DMS153 treated with DMSO at 0.1 percent for 48 hours (cell line): ENCODE measurements around the gene SNAP47.
A peak's percentile ranks its signal among the peaks of the same experiment; 100 is the strongest.

Experiments used
- DNase-seq: peaks from one replicate; lab custom pipeline; 2025; ENCODE audit not compliant: unreplicated experiment; lab: John Stamatoyannopoulos, UW

Gene SNAP47

DNA sequence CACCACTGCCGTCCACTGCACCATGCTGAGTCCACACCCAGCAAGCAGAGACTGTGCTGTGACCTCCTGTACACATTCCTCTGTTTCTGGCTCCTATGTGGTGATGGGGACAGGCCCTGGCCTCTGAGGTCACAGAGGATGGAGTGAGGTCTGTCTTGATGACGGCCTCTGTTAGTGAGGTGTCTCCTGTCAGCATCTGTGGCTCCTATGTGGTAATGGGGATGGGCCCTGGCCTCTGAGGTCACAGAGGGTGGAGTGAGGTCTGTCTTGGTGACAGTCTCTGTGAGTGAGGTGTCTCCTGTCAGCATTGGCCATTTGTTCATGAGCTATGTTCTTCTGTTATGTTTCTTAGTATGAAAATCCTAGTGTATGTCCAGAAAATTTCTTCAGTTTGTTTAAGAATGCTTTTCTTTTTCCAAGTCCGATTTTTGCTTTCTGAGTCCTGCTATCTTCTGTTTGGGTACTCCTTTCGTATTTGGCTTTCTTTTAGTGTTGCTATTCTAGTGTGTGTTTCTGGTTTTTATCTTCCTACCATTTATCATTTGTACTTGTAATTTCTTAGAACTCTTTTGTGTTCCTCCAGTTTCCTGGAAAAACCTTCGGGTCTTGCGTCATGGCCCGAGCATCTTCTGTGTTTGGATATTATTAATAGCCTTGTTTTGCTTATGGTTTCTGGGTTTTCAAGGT, 13.4 kb downstream of the SNAP47 start:
- no peak for DNase-seq

DNA sequence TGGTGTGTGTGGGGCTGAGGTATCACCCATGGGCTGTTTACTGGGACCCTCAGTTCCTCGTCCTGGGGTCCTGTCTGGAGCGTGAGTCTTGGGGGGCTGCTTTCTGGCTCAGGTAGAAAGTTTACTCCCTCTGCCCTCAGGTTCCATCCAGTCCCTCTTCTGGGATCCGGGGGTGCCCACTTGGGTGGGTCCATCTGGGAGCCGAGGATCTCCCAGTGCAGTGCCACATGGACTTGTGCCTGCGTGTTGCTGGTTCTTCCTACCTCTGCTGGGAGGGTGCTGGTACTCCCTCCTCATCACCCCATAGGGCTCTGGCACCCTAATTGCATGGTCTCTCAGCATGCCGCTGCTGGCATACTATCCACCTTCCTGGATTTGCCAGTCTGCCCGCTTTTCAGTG, 14.0 kb downstream of the SNAP47 start:
- DNase-seq = no peak

DNA sequence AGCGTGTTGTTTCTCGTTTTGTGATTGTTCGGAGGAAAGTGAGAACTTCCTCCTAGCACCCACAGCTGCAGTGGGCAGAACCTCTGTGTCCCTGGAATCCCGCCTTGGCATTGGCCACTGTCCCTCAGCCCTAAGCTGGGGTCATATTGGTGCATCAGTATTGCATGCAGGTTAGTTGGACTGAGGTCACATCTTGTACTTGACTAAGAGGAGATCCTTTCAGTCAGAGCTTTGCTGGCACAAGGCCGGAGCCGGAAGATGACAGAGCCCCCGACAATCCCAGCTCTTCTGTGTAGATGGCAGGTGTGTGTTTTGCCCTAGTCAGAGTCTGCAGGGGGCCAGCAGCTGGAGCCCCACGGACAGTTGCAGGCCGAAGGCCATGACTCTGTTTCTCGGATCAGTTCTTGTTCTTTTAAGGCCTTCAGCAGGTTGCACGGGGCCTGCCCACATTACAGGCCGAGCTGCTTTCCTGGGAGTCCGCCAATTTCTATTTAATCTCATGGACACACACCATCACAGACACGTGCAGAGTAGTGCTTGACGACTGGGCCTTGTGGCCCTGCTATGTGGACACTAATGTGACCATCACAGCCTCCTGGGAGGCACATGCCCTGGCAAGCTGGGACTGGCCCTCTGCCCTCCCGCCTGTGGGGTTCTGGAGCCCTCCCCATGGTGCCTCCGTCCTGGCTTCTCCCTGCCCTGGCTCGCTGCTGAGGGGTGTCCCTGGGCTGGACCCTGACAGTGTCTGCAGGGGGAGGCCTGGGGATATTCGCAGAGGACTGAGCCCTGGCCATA, 14.9 kb downstream of the SNAP47 start:
- no peak for DNase-seq

DNA sequence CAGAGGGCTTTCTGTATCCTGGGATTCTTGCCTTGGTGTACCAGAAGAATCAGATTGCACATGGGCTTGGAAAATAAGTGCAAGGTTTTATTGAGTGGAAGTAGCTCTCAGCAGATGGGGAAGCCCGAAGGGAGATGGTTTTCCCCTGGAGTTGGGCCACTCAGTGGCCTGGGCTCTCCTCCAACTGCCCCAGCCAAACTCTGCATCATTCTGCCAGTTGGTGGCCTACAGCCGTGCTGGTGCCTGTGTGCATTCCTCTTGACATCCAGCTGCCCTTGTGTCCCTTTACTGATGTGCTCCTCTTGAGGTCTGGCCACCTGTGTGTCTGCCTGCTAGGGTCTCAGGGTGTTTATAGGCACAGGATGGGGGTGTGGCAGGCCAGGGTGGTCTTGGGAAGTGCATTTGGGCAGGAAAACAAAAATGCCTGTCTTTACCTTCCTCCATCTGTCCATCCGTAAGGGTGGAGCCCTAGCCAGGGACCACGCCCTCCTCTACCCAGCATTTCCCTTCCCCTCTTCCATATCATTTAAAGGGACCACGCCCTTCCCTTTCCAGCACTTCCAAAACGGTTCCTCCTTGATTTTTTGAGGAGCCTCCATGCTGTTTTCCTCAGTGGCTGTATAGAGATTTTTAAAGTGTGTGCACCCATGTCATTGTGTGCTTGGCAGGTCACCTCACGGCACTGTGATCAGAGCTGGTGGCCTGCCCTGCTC, 18.9 kb downstream of the SNAP47 start:
- DNase-seq = no peak

DNA sequence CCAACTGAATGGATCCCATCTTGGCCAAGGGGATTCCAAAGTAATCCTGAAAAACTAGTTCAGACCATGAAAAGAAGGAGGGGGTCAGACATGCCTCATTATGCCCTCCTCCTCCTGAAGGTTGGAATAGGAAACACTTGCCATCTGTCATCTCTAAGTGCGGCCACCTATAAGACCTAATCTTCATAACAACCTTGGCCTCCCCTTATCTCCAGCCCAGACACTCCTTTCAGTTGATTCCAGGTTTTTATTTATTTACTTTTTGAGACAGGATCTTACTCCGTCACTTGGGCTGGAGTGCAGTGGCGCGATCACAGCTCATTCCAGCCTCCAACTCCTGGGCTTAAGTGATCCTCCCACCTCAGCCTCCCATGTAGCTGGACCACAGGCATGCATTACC, 19.7 kb downstream of the SNAP47 start:
- no peak for DNase-seq

DNA sequence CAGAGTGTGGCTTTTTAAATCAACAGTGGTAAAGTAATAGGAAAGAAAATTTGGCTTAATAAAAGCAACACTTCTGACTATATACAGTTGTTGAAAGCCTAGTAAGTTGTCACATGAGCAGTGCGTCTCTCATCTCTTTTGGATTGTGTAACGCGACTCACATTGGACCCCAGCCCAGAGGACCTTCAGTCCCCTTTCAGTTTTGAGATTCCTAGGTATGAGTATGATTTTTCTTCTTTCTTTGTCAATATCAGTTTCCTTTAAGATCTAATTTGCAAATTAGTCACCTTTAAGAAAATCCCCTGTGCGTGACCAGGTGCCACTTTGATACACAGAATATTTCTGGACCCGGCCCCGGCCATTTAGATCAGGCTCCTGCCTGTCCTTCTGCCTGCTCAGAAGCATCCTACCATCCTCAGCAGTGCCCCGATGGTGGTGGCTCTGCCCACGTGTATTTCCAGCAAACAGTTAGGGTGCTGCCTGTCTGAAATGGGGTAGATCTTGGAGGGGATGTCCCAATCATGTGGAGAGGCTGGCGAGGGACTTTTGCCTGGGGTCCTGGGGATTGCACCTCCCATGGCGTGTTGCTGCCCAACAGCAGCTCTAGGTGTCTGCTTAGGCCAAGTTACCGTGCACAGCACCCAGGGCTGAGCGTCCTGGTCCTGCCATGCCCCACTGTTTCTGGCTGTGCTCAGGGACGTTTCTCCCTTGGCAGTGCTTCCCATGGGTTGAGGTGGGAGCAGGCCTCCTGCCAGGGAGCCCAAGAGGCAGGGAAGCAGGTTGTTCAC, 21.1 kb downstream of the SNAP47 start:
- DNase-seq = no peak

DNA sequence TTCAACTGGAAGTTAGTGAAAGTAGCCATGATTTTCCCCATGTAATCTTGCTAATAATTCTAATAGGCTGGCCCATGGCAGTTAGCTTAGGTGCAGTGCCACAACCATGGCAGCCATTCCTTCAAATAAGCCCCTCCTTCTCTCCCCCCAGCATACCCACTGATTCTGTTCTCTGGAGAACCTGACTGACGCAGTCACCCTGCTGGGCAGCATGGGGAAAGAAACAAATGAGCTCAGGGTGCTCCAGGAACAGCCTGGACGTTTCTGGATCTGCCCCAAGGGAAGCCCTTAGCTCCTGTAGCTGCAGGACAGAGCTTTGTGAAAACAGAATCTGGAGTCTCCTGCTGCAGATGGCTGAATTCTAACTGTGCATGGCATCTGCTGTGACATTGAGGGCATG, 22.5 kb downstream of the SNAP47 start:
- DNase-seq = no peak

DNA sequence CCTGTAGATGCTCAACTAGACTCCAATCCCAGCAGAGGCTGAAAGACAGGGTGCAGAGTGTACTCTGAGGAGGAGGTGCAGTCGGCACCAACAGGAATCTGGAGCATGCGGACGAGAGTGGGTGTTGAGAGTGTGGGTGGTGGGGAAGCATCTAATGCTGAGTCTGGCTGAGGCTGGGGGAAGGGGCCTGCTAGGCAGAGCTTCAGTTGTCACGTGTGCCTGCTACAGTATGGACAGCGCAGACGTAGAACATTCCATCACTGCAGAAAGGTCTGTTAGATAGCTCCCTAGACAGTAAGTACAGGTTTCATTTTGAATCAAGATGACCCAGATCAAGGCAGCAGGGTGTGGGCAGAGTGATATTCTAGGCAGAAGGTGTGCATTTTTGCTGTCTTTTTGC, 23.1 kb downstream of the SNAP47 start:
- no peak for DNase-seq

DNA sequence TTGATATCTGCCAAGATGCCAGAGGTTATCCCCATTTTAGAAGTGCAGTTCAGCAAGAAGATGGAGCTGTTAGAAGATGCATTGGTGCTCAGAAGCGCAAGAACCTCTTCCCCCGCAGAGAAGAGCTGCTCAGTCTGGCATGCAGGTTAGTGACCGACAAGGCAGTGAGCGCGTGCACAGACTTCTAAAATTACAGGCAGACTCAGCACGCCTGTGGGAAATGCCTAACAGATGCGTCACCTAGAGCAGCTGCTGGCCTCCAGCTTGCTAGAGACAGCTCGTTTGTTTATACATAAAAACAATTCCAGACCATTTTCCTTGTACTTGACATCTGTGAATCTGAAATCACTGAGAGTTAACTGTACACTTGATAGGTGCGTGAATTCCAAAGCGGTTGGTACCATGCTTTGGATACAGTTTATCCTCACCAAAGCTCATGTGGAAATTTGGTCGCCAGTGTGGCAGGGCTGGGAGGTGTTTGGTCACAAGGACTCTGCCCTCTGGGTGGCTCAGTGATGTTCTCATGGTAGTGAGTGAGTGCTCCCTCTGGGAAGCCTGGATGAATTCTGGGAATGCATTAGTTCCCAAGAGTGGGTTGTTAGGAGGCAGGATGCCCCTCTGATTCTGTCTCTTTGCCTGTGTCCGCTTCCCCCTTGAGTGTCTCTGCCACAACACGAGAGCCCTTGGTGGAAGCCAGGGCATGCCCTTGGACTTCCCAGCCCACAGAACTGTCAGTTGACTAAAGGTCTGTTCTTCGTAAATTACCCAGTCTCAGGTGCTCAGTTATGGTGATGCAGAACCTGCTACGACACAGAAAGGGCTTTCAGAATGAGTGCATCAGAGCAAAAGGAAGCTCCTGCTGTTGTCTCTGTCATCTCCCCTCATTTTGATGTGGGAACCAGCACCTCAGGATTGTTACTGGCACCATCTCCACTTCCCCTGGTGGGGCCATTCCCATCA, 24.4 kb downstream of the SNAP47 start:
- DNase-seq = no peak

DNA sequence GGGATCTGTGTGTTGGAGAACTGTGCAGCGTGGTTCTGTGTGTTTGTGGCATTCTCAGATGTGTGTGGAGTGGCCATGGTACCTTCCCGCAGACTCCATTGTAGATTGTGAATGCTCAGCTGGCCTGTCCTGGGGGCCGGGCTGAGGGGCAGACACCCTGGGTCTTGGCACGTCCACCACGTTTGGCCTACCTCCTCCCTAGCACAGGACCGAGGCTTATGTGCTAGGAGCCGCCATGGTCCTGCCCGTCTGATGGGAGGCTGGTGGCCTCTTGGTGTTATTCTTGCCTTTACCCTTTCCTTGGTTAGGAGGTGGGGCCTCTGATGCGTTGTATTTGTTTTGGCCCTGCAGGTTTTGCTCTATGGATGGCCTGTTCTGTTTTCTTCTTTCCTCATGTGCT, 25.1 kb downstream of the SNAP47 start:
- no peak for DNase-seq

DNA sequence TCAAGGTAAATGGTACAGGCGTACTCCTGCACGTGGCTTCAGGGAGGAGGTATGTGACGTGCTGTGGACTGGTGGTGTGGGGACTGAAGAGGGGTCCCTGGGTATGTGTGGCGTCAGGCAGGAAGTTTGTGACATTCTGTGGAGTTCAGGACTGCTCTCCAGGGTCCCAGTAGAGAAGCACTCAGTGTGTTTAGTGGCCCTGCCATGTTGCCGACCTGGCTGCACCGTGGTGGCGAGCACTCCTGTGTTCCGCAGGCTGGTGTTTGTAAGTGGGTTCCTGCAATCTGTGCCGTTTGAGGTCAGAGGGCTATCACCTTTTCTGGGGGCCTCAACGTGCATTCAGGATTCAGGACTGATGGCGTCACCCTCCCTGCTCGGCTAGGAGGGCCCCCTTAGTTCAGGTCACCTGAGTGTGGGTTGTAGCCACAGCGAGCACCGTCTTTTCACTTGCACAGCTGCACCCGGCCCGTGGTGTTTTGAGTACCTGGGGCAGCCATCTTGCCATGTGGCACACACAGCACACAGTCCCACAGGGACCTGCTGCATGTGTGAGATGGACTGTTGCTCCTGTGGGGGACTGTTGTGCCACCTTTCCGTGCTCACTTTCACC, 26.5 kb downstream of the SNAP47 start:
- no peak for DNase-seq

DNA sequence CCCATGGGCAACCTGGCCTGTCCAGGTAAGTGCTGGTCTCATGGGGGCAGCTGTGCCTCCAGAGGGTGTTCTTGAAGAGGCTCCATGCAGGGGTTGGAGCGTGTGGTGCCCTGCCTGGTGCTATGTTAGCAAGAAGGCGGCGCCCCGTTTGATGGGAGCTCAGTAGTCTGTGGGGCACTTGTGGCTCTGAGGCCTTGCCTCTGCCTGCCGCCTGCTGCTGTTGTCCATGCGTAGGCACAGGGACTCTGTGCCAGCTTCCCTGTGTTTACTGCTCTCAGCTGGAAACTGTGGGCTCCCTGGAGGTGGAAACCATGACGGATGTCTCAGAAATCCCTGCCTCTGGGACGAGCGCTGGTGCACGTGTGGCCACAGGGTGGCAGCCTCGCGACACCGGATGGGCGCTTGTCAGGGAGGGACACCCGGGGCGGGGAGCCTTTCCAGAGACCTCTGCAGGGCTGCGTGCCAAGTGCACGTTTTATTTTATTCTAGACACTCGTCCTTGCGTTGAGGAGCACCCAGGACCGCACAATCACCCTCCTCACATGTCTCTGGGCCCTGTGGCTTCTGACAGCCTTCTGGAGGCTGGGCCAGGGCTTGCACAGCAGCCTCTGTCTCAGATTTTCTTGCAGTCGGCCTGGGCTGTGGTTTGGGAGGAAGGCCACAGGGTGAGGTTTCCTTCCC, 27.1 kb downstream of the SNAP47 start:
- DNase-seq = peak; percentile 94

DNA sequence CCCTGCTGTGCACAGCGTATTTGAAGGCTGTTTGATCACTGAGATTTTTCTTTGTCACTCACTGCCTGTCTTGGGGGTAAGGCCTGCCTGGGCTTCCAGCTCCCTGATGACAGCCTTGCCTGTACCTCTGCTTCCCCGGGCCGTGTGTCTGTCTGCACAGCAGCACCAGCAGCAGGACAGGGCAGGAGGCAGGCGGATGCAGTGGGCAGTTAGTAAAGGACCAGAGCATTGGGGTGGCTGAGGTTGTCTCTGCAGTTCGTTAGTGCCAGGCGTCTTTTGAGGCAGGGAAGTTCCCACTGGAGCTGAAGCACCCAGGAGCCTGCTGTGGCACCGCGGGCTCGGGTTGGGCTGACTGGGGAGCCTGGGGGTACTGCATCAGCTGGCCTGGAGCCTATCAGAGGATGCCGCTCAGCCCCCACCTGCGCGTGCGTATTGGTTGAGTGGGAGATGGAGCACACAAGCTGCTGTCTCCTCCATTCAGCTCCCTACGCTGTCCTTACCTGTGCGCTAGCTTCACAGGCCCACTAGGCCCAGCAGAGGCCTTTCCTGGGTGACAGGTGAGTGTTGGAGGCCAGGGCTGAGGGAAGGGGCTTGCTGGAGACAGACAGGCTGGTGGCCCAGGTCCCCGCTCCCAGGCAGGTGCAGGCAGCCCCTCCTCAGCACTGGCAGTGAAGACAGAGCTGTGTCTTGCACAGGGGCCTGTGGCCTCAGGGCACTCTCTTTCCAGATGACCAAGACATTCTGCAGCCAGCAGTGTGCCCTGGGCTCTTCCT, 28.2 kb downstream of the SNAP47 start:
- no peak for DNase-seq

DNA sequence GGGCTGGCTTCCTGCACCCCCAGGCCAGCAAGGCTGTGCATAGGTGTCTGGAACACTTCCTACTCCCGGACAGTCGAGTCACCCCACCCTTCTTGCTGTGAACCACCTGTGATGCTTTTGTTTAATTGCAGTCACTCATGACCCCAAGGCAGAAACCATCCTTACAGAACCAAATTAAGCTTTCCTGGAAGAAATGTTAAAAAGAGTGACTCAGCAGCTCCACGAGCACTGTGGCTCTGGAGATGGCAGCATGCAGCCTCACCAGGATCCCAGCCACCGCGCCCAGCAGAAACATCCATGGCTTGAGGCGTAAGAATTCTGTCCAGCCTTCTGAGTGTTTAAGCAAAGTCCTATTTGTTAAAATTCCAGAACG, 28.8 kb downstream of the SNAP47 start:
- DNase-seq = no peak

DNA sequence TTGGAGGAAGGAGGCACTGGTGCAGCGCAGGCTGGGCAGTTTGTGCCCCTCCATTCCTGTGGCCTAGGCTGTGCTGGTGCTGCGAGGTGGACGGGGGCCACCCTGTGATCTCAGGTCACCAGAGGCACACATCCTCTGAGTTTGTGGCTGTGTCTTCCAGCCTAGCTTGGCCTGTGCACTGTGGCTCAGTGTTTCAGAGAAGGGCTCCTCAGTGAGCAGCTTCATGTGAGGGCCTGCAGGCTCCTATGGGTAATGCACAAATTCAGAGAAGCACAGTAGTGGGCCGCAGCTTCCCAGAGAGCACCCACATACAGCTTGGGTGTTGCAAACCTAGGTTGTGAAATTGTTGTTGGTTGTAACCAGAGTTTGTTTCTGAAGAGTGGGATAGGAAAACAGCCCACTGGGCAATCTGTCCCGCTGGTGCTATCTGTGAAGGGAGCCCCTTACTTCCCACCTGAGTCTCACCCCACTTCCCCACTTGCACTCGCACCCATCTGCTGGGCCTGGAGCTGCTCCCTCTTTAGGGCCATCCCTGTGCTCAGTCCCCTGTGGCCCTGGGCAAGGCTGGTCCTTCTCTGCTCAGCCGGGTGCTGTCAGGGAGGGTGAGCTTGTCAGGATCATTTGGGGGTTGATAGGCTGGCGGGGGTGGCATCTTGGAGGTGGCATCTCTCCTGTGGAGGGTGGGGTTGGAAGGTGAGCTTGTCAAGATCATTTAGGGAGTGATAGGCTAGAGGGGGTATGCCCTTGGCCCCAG, 30.2 kb downstream of the SNAP47 start:
- no peak for DNase-seq

DNA sequence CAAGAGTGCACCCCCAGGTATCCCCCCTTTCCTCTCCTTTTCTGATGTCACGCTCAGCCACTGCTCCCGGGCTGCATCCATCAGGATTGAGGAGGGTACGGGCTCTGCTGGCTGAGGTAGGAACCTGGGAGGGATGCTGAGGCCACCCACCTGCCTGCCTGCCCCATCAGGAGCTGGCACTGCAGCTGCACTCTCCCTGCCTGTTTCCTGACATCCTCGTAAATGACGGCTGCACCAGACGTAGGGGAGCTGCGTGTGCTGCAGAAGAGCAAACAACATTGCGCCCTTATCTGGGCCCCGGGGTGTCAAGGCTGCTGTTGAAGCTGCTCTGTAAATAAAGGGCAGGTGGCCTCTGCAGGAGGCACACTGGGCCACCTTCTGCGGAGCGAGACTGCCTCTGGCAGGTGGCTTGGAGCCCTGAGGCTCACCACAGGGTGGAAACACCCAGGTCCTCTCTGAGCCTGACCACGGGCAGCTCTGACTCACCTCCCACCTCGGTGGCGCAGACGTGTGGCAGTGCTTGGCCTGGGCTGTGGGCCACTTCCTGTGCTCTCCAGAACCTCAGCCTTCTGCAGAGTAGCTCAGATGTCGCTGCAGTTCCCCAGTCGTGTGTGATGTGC, 30.9 kb downstream of the SNAP47 start:
- DNase-seq = peak; percentile 99

DNA sequence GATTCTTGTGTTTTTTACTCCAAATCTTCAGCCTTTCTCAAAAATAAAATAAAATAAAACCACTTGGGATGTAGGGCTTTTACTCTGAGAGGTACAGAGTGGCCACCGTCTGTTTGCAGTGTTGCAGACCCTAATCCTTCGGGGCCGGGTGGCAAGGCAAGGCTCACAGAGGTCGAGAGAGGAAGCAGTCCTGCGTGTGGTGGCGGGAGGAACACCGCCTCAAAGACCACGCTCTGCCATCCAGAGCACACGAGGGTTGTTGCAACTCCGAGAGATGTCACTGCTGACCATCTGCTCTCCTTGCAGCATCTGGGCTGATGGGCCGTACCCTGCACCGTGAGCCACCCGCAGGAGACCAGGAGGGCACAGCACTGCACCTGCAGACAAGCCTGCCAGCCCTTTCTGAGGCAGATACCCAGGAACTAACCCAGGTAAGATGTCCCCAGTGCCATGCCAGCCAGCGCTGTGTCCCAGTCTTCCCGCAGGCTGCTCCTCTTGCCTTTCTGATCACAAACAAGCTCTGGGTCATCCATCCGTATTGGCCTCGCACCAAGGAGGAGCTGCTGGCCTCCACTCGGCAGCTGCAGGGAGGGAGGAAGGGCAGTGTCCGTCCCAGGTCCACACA, 31.5 kb downstream of the SNAP47 start:
- DNase-seq = no peak
